K562 (cell line): ENCODE measurements around the gene TANC1. TPM values are rescaled to one million over a fixed set of nuclear protein-coding genes. Genes with fewer than 3 reads are reported as not detected.

Experiments used
- ATAC-seq: fragments of 200-7000 bp; cut with Tn5 transposase; 3 replicates; pipeline ENCODE4 v1.9.1; 2020; ENCODE audit warnings: moderate library complexity
- BruUV-seq: library from RNA; stranded (reverse); fragments of 400-500 nt; replicated peaks from 2 replicates; lab custom pipeline; 2021; lab: Mats Ljungman, UMichigan
- CTCF ChIA-PET: fragments of 300-600 bp; formaldehyde crosslinking; extraction: SDS; loops from one replicate; lab custom pipeline; 2021; ENCODE audit warnings: low intra/inter-chr PET ratio; lab: Yijun Ruan, JAX
- POLR2A ChIA-PET: fragments of 300-600, 350-650 bp; sonication (Branson Sonifier 250); formaldehyde crosslinking; extraction: SDS; loops from one replicate; lab custom pipeline; 2021; ENCODE audit warnings: antibody characterized with exemption, inconsistent platforms; lab: Yijun Ruan, JAX
- DNase-seq, 4 experiments: peaks; one replicate each; pipeline versions ENCODE4 v3.0.0 to v3.0.0-alpha.2; 2011 to 2018; ENCODE audit warnings: low spot score in 3 of 4, mixed read lengths in 3 of 4; ENCODE audit errors: extremely low read depth in 1 of 4
- FAIRE-seq: peaks from 2 replicates; lab custom pipeline; 2011; peaks lifted over from hg19 to GRCh38; lab: Jason Lieb, UNC
- H2AFZ ChIP-seq: 2 replicates; pipeline ENCODE4 v1.6.0; 2011; ENCODE audit warnings: low read depth, low read length, control low read depth, inconsistent platforms
- H3K27ac ChIP-seq: fragments of 200-600 bp; 3 replicates; pipeline ENCODE4 v1.8.0; 2011; ENCODE audit warnings: low read depth, mild to moderate bottlenecking, control low read depth, inconsistent platforms, low read length, moderate library complexity, mixed read lengths; ENCODE audit errors: extremely low read depth
- H3K27me3 ChIP-seq, 2 experiments: fragments of 300-600 bp in 1 of 2; 2 replicates in 1 of 2; 3 replicates in 1 of 2; pipeline versions ENCODE4 v1.6.0 to v1.8.0; 2011; ENCODE audit warnings: inconsistent platforms in 2 of 2, low read length in 2 of 2, mild to moderate bottlenecking in 1 of 2, mixed read lengths in 1 of 2, moderate library complexity in 1 of 2; ENCODE audit not compliant: control insufficient read depth in 2 of 2, insufficient read depth in 2 of 2
- H3K36me3 ChIP-seq: fragments of 300-600 bp; 3 replicates; pipeline ENCODE4 v1.8.0; 2011; ENCODE audit warnings: mild to moderate bottlenecking, low read length, inconsistent platforms; ENCODE audit not compliant: control insufficient read depth, insufficient read depth
- H3K4me1 ChIP-seq, 2 experiments: fragments of 200-600 bp in 1 of 2; replicated peaks in 1 of 2; 2 replicates in 1 of 2; 3 replicates in 1 of 2; pipeline versions ENCODE4 v1.5.1 to v1.8.0; 2011; ENCODE audit warnings: inconsistent platforms in 2 of 2, low read length in 2 of 2, mild to moderate bottlenecking in 1 of 2, mixed read lengths in 1 of 2, moderate library complexity in 1 of 2; ENCODE audit not compliant: control insufficient read depth in 2 of 2, insufficient read depth in 2 of 2
- H3K4me2 ChIP-seq: 2 replicates; pipeline ENCODE4 v1.6.1; 2011; ENCODE audit warnings: low read length, control low read depth, inconsistent platforms, mixed read lengths; ENCODE audit not compliant: insufficient read depth
- H3K4me3 ChIP-seq: fragments of 200-600 bp; sonication (generic), shearing (Covaris generic); 2 replicates; pipeline ENCODE4 v1.5.1; 2016; ENCODE audit warnings: control low read depth, inconsistent platforms
- H3K79me2 ChIP-seq: fragments of 200-600 bp; 3 replicates; pipeline ENCODE4 v1.8.0; 2011; ENCODE audit warnings: low read length, inconsistent platforms; ENCODE audit not compliant: control insufficient read depth, insufficient read depth
- H3K9ac ChIP-seq, 2 experiments: 2 replicates each; pipeline versions ENCODE4 v1.6.0 to v1.6.1; 2011; ENCODE audit warnings: low read depth in 2 of 2, low read length in 2 of 2, control low read depth in 1 of 2, inconsistent platforms in 1 of 2, mild to moderate bottlenecking in 1 of 2, mixed read lengths in 1 of 2; ENCODE audit not compliant: insufficient read depth in 1 of 2
- H3K9me1 ChIP-seq: one replicate; pipeline ENCODE4 v1.6.0; 2011; ENCODE audit warnings: inconsistent platforms, mild to moderate bottlenecking, low read length, moderate library complexity; ENCODE audit not compliant: control insufficient read depth, insufficient read depth
- H3K9me3 ChIP-seq: replicated peaks from 2 replicates; pipeline ENCODE4 v1.5.1; 2011; ENCODE audit warnings: low read depth, low read length, inconsistent platforms; ENCODE audit not compliant: control insufficient read depth, insufficient read depth
- H4K20me1 ChIP-seq: replicated peaks from 2 replicates; pipeline ENCODE4 v1.6.1; 2011; ENCODE audit warnings: low read length, inconsistent platforms, mixed read lengths; ENCODE audit not compliant: control insufficient read depth, insufficient read depth
- ELF1 ChIP-seq: fragments of 200-800 bp; sonication (Bioruptor generic); IDR thresholded peaks from 2 replicates; pipeline ENCODE4 v1.6.1; 2016; ENCODE audit warnings: missing genetic modification characterization, missing compliant biosample characterization
- ELF2 ChIP-seq: fragments of 250-450 bp; sonication (Bioruptor Pico); IDR thresholded peaks from 2 replicates; pipeline ENCODE4 v1.5.0; 2021; ENCODE audit warnings: mild to moderate bottlenecking
- ETV5 ChIP-seq: sonication (generic); formaldehyde crosslinking; IDR thresholded peaks from 2 replicates; pipeline ENCODE4 v1.4.0; 2020; ENCODE audit warnings: low read depth, mild to moderate bottlenecking, missing genetic modification reagents
- KLF10 ChIP-seq: fragments of 250-450 bp; sonication (Bioruptor Pico); IDR thresholded peaks from 2 replicates; pipeline ENCODE4 v1.6.1; 2021; ENCODE audit warnings: matching md5 sums
- NFXL1 ChIP-seq: fragments of 450-650 bp; formaldehyde crosslinking; IDR thresholded peaks from 2 replicates; pipeline ENCODE4 v1.4.0; 2021; ENCODE audit warnings: mild to moderate bottlenecking
- NR2C1 ChIP-seq, 2 experiments: fragments of 450-650 bp; IDR thresholded peaks; 2 replicates each; pipeline ENCODE4 v1.6.1; 2017; ENCODE audit warnings: mild to moderate bottlenecking in 2 of 2, antibody characterized with exemption in 1 of 2, inconsistent platforms in 1 of 2, missing compliant biosample characterization in 1 of 2, missing genetic modification characterization in 1 of 2
- SIRT6 ChIP-seq: IDR thresholded peaks from one replicate; pipeline ENCODE4 v1.6.1; 2012; ENCODE audit warnings: low read depth, mild to moderate bottlenecking, control low read depth, inconsistent platforms, low read length, moderate library complexity
- TCF3 ChIP-seq: sonication (generic); formaldehyde crosslinking; IDR thresholded peaks from 2 replicates; pipeline ENCODE4 v1.4.0; 2020; ENCODE audit warnings: mild to moderate bottlenecking, missing genetic modification reagents
- TRIM28 ChIP-seq: fragments of 450-650 bp; IDR thresholded peaks from 2 replicates; pipeline ENCODE4 v1.6.1; 2017
- ZNF140 ChIP-seq: fragments of 250-450 bp; sonication (Bioruptor Pico); IDR thresholded peaks from 2 replicates; pipeline ENCODE4 v1.8.0; 2021; ENCODE audit warnings: moderate library complexity, mild to moderate bottlenecking, inconsistent platforms
- ZNF217 ChIP-seq: sonication (generic); formaldehyde crosslinking; IDR thresholded peaks from 2 replicates; pipeline ENCODE4 v1.8.0; 2022; ENCODE audit warnings: mild to moderate bottlenecking, missing genetic modification reagents
- ZNF23 ChIP-seq: fragments of 250-450 bp; sonication (Bioruptor Pico); IDR thresholded peaks from 2 replicates; pipeline ENCODE4 v1.4.0; 2020; ENCODE audit warnings: mild to moderate bottlenecking
- ZNF444 ChIP-seq: fragments of 250-450 bp; sonication (Bioruptor Pico); IDR thresholded peaks from 2 replicates; pipeline ENCODE4 v1.4.0; 2020; ENCODE audit warnings: mild to moderate bottlenecking, moderate library complexity
- ZNF589 ChIP-seq: fragments of 200-800 bp; sonication (Bioruptor generic); IDR thresholded peaks from 2 replicates; pipeline ENCODE4 v1.6.1; 2016; ENCODE audit warnings: low read depth, missing genetic modification characterization, missing compliant biosample characterization
- ZSCAN29 ChIP-seq: fragments of 450-650 bp; IDR thresholded peaks from 2 replicates; pipeline ENCODE4 v1.6.1; 2017
- WGBS: fragments of 100-300 bp; shearing (Covaris generic); methylation state at CpG from one replicate; pipeline ENCODE4 v1.1.6; 2016; ENCODE audit warnings: low coverage, mixed read lengths; ENCODE audit not compliant: insufficient coverage; ENCODE audit errors: missing lambda C conversion rate; 5-methylcytosine and 5-hydroxymethylcytosine counted together
- in situ Hi-C: fragments of 300-500 bp; cut with MboI; formaldehyde crosslinking; loops from 4 replicates; pipeline ENCODE4 v1.15.0; 2018; ENCODE audit warnings: inconsistent platforms, mixed read lengths
- intact Hi-C: fragments of 100-400 bp; cut with micrococcal nuclease; formaldehyde crosslinking; loops from 2 replicates; pipeline ENCODE4 v1.14.2; 2022
- polyA plus RNA-seq, 8 experiments: library from polyadenylated mRNA; depleted of rRNA in 4 of 8; stranded (reverse) in 5 of 8; unstranded in 3 of 8; fragments of >200 nt; fragmentation: Nextera tagmentation in 2 of 8; fragmentation: Illumina TruSeq in 1 of 8; extraction: Ambion mirVana in 2 of 8; extraction: Trizol in 1 of 8; gene quantifications; 2 replicates each; pipeline versions ENCODE4 v1.2.1 to v1.2.3, GENCODE V29; 2011 to 2014; ENCODE audit warnings: inconsistent platforms in 1 of 8, missing spikeins in 1 of 8
- total RNA-seq, 7 experiments: library from RNA; depleted of rRNA in 6 of 7; stranded (reverse); fragments of >200 nt in 6 of 7; fragmentation: Illumina TruSeq in 2 of 7; extraction: Trizol in 2 of 7; gene quantifications; 2 replicates each; pipeline versions ENCODE4 v1.2.1 to v1.2.3, GENCODE V29; 2011 to 2021; ENCODE audit warnings: low replicate concordance in 1 of 7
- TF ChIP-seq, protein P1 (sequence below), 2 experiments: fragments of 450-650 bp in 1 of 2; sonication (generic) in 1 of 2; formaldehyde crosslinking in 1 of 2; IDR thresholded peaks in 1 of 2; conservative IDR thresholded peaks in 1 of 2; 2 replicates each; pipeline versions ENCODE4 v1.6.1 to v1.8.1; 2016 to 2023; ENCODE audit warnings: mild to moderate bottlenecking in 2 of 2, moderate library complexity in 2 of 2, inconsistent platforms in 1 of 2, missing genetic modification reagents in 1 of 2

Gene TANC1
- total and polyA plus RNA-seq, 9 of the 15 experiments (the other 6 are each of a cell fraction or from before 2014, with no cell fraction given), result under 0.01 to 0.20 (median 0.07) TPM; not detected in 1

DNA sequence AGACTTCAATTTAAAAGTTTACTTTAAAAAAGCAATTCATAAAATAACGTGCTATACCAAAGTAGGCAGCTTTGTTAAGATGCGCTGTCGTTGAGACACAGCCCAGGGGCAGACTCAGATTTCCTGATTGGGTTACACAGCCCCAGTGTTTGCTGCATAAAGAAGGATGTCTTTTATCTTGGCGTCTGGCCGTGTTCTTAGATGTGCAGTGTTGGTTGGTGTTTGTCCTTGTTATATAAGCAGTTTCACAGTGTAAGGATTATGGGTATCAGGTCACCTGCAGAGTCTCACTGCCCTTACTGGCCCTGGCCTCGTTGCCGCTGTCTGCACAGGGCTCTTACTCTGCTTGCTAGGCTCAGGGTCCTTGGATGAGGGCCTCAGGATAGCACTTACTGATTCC, 209.5 kb downstream of the TANC1 start:
- ATAC-seq (no peak), FAIRE-seq (no peak), DNase-seq (no peak)
- H3K4me1 ChIP-seq, result no peaks in the 10 kb centered on the region; a peak in 1 of 5 replicates
- peaks cover 30 to 54% of the 10 kb centered on the region in 2 experiments for H3K27me3 ChIP-seq
- H3K9ac ChIP-seq, result no peak overlapping the region
- no peaks in the 10 kb centered on the region for H3K79me2 ChIP-seq
- H2AFZ ChIP-seq, result no peak overlapping the region
- no peaks in the 10 kb centered on the region for H3K9me3 ChIP-seq
- H3K9me1 ChIP-seq, result peaks cover 4% of the 10 kb centered on the region
- BruUV-seq, result no TSS peak
- TF ChIP-seq ZNF444 (CRISPR knock-in tag) (no peak), ETV5 (CRISPR knock-in tag) (no peak), ELF2 (CRISPR knock-in tag) (no peak), NFXL1 (CRISPR knock-in tag) (no peak), SIRT6 (no peak), ZSCAN29 (no peak), ZNF589 (CRISPR knock-in tag) (no peak), TCF3 (no peak), TRIM28 (no peak), ZNF140 (CRISPR knock-in tag) (no peak), KLF10 (CRISPR knock-in tag) (no peak), ZNF217 (CRISPR knock-in tag) (no peak), NR2C1 (IDR thresholded peaks at IDR 0.05) (no peak), NR2C1 (tag; IDR thresholded peaks at IDR 0.05) (no peak), ELF1 (tag) (no peak), ZNF23 (CRISPR knock-in tag) (no peak)
- TF ChIP-seq, protein P1, sequence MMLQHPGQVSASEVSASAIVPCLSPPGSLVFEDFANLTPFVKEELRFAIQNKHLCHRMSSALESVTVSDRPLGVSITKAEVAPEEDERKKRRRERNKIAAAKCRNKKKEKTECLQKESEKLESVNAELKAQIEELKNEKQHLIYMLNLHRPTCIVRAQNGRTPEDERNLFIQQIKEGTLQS (IDR thresholded peaks at IDR 0.05), result no peak
- TF ChIP-seq, protein P1 (CRISPR knock-in tag; conservative IDR thresholded peaks at IDR 0.05), result no peak
- no peak overlapping the region for H3K4me2 ChIP-seq
- no peak overlapping the region for H3K4me3 ChIP-seq
- H3K27ac ChIP-seq, result no peak overlapping the region
- in situ Hi-C loops (no loop called here), intact Hi-C loops (loop anchor here (5.0 to 10.0 kb wide), 2 partner anchors 629 to 767 kb away; no protein-coding TSS in a partner anchor)
- POLR2A ChIA-PET, result interaction anchor here (1.3 kb wide), 1 partner anchor 9 kb away, joined by 3 read pairs; no protein-coding TSS in a partner anchor
- 19% methylated on average over 7 of the region's 7 CpGs for WGBS
- H4K20me1 ChIP-seq, result no peaks in the 10 kb centered on the region
- CTCF ChIA-PET, result no interaction called here
- H3K36me3 ChIP-seq, result no peaks in the 10 kb centered on the region
